Mesodermal cell (in vitro differentiated cells): Measurements from ENCODE around the gene RBM33.

Experiments
- H3K27ac ChIP-seq: 2 replicates; pipeline ENCODE4 v1.7.0; 2013; ENCODE audit warnings: mild to moderate bottlenecking, low read depth, low read length, moderate library complexity; ENCODE audit not compliant: severe bottlenecking
- H3K36me3 ChIP-seq: 2 replicates; pipeline ENCODE4 v1.7.1; 2013; ENCODE audit warnings: mild to moderate bottlenecking, low read length, moderate library complexity; ENCODE audit not compliant: control insufficient read depth, insufficient read depth
- H3K4me1 ChIP-seq: one replicate; pipeline ENCODE4 v1.7.1; 2013; ENCODE audit warnings: mild to moderate bottlenecking, low read length; ENCODE audit not compliant: insufficient read depth, control insufficient read depth, poor library complexity, severe bottlenecking
- H3K4me3 ChIP-seq: 2 replicates; pipeline ENCODE4 v1.7.0; 2013; ENCODE audit warnings: low read length, control low read depth, mild to moderate bottlenecking; ENCODE audit not compliant: insufficient read depth, poor library complexity, severe bottlenecking; ENCODE audit errors: extremely low read depth
- H3K9me3 ChIP-seq: 2 replicates; pipeline ENCODE4 v1.7.1; 2013; ENCODE audit warnings: mild to moderate bottlenecking, low read length, moderate library complexity; ENCODE audit not compliant: control insufficient read depth
- WGBS, 2 experiments: methylation state at CpG; one replicate each; pipeline ENCODE4 v1.1.5; 2013; ENCODE audit warnings: missing lambda C conversion rate in 2 of 2; ENCODE audit not compliant: insufficient coverage in 2 of 2; 5-methylcytosine and 5-hydroxymethylcytosine counted together

Gene RBM33

GRCh38 chr7:155766966-155767916, 122.8 kb downstream of the RBM33 start:
- Histone ChIP-seq H3K9me3 (no peaks in the 10 kb centered on the region), H3K4me1 (peaks cover 20% of the 10 kb centered on the region), H3K4me3 (no peak overlapping the region), H3K27ac (no peak overlapping the region), H3K36me3 (peaks cover 81% of the 10 kb centered on the region)
- whole genome bisulfite sequencing, 2 experiments, result 91 to 96% methylated on average over 11 to 12 of the region's 12 CpGs

DNA sequence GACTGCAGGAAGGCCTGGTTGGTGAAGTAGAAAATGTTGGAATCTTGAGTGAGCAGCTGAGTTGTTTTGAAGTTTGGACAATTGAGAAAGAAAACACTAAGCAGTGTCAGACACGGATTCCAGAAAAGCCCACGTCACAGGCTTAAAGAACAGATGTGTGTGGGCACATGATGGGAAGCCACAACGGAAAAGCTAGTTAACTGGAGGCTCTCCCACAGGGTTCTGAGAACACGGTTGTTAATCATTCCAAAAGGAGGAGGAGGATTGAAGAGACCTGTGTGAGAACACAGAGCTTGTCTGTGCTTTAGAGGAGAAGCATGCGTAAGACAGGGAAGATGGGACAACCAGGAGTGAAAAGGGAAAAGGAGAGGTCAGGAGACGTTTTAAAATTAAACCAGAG, 125.2 kb downstream of the RBM33 start:
- Histone ChIP-seq H3K36me3 (peaks cover 93% of the 10 kb centered on the region), H3K4me3 (no peak overlapping the region), H3K27ac (no peak overlapping the region), H3K9me3 (no peaks in the 10 kb centered on the region), H3K4me1 (peaks cover under 1% of the 10 kb centered on the region)
- WGBS, 2 experiments, result 93 to 100% methylated on average over 6 of the region's 6 CpGs

DNA sequence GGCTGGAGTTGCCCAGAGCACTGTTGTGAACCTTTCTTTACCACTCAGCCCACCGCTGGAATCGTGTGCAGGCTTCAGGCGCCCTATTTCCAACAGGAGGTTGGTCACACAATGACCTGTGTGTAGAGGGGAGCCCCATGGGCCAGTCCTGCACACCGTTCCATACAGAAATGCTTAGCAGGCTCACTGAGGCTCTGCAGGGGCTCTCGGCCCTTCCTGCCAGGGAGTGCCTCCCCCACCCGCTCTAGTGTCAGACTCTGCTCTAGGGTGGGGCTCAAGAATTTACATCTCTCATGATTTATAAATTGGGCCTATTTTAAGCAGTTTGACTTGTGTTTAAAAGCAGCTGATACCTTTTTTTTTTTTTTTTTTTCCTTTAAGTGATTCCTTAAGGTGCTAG, 125.8 kb downstream of the RBM33 start:
- 97 to 100% methylated on average over 2 to 4 of the region's 6 CpGs for WGBS, 2 experiments
- no peaks in the 10 kb centered on the region for H3K9me3 ChIP-seq
- H3K4me3 ChIP-seq, result no peak overlapping the region
- peaks cover 95% of the 10 kb centered on the region for H3K36me3 ChIP-seq
- H3K27ac ChIP-seq, result no peak overlapping the region
- H3K4me1 ChIP-seq, result no peaks in the 10 kb centered on the region

DNA sequence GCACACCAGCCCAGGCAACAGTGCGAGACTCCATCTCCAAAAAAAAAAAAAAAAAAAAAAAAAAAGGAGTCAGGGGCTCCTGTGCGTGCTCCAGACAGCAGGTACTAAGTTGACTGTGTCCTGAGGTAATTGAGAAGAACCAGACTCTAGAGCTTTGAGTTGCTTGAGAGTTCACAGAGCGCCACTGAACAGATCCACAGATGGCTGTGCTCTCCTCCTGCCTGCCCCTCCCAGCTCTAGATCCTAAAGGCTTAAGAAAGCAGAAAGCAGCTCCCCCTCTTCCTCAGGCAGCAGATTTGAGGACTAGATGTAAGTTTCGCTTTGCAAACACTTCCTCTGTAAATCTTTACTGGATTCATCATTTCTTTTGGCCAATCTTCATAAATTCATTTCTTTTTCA, 129.1 kb downstream of the RBM33 start:
- H3K36me3 ChIP-seq, result peaks cover 96% of the 10 kb centered on the region
- H3K4me1 ChIP-seq, result no peaks in the 10 kb centered on the region
- no peaks in the 10 kb centered on the region for H3K9me3 ChIP-seq
- H3K27ac ChIP-seq, result no peak overlapping the region
- H3K4me3 ChIP-seq, result no peak overlapping the region
- 96 to 100% methylated on average over 2 to 3 of the region's 4 CpGs for WGBS, 2 experiments

DNA sequence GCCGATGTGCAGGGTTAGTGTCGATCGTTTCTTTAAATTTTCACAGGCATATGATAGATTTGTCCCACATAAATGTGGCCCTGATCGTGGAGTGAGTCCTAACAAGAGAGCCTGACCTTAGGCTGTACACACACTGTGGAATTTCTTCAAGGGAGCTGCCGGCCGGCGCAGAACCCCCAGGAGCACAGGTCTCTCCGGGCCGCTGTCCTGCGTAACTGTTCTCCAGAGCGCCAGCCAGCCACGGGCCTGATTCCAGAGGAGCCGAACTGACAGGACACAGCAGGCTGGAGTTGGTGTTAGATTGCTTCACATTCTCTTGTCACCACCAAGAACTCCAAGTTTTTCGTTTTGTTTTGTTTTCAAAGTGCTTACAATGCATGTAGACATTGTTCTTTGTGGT, 130.5 kb downstream of the RBM33 start:
- 94% methylated on average over 11 to 14 of the region's 14 CpGs for WGBS, 2 experiments
- H3K4me3 ChIP-seq, result no peak overlapping the region
- H3K9me3 ChIP-seq, result no peaks in the 10 kb centered on the region
- no peaks in the 10 kb centered on the region for H3K4me1 ChIP-seq
- no peak overlapping the region for H3K27ac ChIP-seq
- peaks cover 94% of the 10 kb centered on the region for H3K36me3 ChIP-seq

- Histone ChIP-seq H3K4me3 (no peak overlapping the region), H3K9me3 (no peaks in the 10 kb centered on the region), H3K4me1 (no peaks in the 10 kb centered on the region), H3K36me3 (peaks cover 94% of the 10 kb centered on the region), H3K27ac (no peak overlapping the region)
- WGBS, 2 experiments, result 98 to 100% methylated on average over 4 to 7 of the region's 7 CpGs
Observed at GRCh38 chr7:155775691-155776090, 131.2 kb downstream of the RBM33 start.

DNA sequence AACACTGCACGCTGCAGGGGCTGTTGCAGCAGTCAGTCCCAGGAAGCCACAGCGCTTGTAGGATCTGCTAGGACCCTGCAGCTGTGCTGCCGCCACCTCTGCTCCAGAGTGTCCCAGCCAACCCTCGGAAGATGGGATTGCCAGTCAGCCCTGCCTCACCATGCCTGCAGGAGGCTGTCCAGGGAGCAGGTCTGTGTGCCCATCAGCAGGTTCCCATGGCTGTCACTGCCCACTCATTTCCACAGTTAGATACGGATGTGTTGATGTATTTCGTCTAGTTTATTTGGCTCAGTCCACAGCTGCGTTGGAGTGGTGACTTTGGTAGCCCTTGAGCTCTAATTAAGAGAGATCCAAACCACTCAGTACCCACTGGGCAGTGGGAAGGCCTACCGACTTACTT, 132.1 kb downstream of the RBM33 start:
- H3K36me3 ChIP-seq, result peaks cover 95% of the 10 kb centered on the region
- no peaks in the 10 kb centered on the region for H3K9me3 ChIP-seq
- no peaks in the 10 kb centered on the region for H3K4me1 ChIP-seq
- H3K4me3 ChIP-seq, result no peak overlapping the region
- no peak overlapping the region for H3K27ac ChIP-seq
- WGBS, 2 experiments, result 96 to 97% methylated on average over 7 to 8 of the region's 8 CpGs

GRCh38 chr7:155778349-155778748, 133.9 kb downstream of the RBM33 start:
- H3K27ac ChIP-seq, result no peak overlapping the region
- peaks cover 85% of the 10 kb centered on the region for H3K36me3 ChIP-seq
- H3K4me3 ChIP-seq, result no peak overlapping the region
- H3K4me1 ChIP-seq, result no peaks in the 10 kb centered on the region
- WGBS, 2 experiments, result 95 to 97% methylated on average over 4 to 5 of the region's 6 CpGs
- no peaks in the 10 kb centered on the region for H3K9me3 ChIP-seq

DNA sequence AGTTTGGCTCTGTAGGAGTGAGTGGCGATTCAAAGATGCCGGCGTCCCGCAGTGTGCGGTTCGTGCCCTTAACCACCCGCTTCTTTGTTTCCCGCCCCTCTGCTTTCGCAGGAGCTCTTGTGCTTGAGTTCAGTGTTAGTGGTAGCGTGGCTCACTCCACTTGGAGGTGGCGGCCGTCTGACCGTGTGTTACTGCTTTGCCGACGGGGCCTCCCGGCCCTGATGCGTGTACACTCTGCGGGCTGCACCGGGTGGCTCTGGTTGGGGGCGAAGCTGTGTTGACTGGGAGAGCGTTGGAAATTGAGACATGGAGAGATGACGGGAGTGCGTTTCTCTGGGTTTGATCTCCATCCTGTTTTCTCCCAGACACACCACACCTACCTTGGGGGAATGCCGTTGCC, 136.4 kb downstream of the RBM33 start:
- WGBS, 2 experiments, result 94 to 99% methylated on average over 12 to 16 of the region's 24 CpGs
- Histone ChIP-seq H3K27ac (no peak overlapping the region), H3K36me3 (peaks cover 69% of the 10 kb centered on the region), H3K4me1 (no peaks in the 10 kb centered on the region), H3K4me3 (no peak overlapping the region), H3K9me3 (no peaks in the 10 kb centered on the region)

DNA sequence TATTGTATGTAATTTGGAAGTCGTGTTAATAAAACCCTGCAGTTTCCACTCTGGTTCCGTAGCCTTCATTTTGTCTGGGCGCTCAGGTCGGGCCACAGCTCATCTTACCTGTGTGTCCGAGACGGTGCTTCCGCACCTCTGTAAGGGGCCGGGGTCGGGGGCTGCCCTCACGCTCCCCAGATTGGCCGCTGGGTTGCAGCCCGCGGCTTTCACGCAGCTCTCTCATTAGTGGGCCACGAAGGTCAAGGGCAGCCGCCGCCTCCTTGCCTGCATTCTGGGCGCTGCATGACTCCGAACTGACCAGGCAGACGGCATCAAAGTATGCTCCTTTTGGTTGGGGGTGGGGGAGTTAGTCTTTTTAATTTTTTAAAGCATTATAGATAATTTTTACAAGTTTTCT, 137.0 kb downstream of the RBM33 start:
- Histone ChIP-seq H3K4me1 (no peaks in the 10 kb centered on the region), H3K4me3 (no peak overlapping the region), H3K27ac (no peak overlapping the region), H3K36me3 (peaks cover 63% of the 10 kb centered on the region), H3K9me3 (no peaks in the 10 kb centered on the region)
- WGBS, 2 experiments, result 93 to 98% methylated on average over 15 to 16 of the region's 20 CpGs

DNA sequence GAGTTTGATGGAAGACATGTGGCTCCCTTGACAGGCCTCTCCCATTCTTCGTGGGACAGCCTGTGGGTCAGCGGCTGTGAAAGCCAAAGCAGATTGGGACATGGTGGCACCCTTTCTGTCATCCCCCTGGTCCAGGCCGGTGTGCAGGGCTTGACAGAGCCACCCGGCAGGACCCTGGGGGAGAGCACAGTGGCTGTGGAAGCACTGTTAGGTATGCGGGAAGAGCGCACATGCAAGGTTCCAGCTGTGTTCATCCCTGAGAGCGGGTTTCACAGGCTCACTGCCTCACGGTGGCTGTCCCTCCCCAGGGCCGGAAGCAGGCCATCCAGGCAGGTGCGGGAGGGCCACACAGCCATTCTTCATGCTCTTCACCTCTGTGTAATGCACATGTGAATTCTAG, 138.0 kb downstream of the RBM33 start:
- Histone ChIP-seq H3K4me3 (no peak overlapping the region), H3K36me3 (peaks cover 53% of the 10 kb centered on the region), H3K27ac (no peak overlapping the region), H3K4me1 (no peaks in the 10 kb centered on the region), H3K9me3 (no peaks in the 10 kb centered on the region)
- WGBS, 2 experiments, result 91 to 93% methylated on average over 10 of the region's 10 CpGs
